Karpas-422 (cell line): ENCODE measurements around the gene TFF2. TPM values are rescaled to one million over a fixed set of nuclear protein-coding genes. Genes with fewer than 3 reads are reported as not detected.

Experiments used
- DNase-seq: peaks from one replicate; pipeline ENCODE4 v3.0.0-alpha.2; 2015
- H2AFZ ChIP-seq: fragments of 200-600 bp; sonication (generic); 2 replicates; pipeline ENCODE4 v1.6.1; 2014; ENCODE audit warnings: antibody characterized with exemption, low read length, mixed read lengths
- H3K27ac ChIP-seq: fragments of 200-600 bp; sonication (generic); 2 replicates; pipeline ENCODE4 v1.5.1; 2014; ENCODE audit warnings: mild to moderate bottlenecking, low read length, moderate library complexity
- H3K27me3 ChIP-seq: fragments of 200-600 bp; sonication (generic); 2 replicates; pipeline ENCODE4 v1.6.1; 2014; ENCODE audit warnings: low read length, mixed read lengths
- H3K36me3 ChIP-seq: fragments of 200-600 bp; sonication (generic); 2 replicates; pipeline ENCODE4 v1.6.1; 2014; ENCODE audit warnings: low read length, mixed read lengths; ENCODE audit not compliant: insufficient read depth
- H3K4me1 ChIP-seq: fragments of 200-600 bp; sonication (generic); 2 replicates; pipeline ENCODE4 v1.6.1; 2014; ENCODE audit warnings: mild to moderate bottlenecking, low read length, mixed read lengths
- H3K4me2 ChIP-seq: fragments of 200-600 bp; sonication (generic); 2 replicates; pipeline ENCODE4 v1.6.1; 2014; ENCODE audit warnings: low read length, low read depth, mild to moderate bottlenecking; ENCODE audit not compliant: poor library complexity, severe bottlenecking
- H3K4me3 ChIP-seq: fragments of 200-600 bp; sonication (generic); 2 replicates; pipeline ENCODE4 v1.5.1; 2014; ENCODE audit warnings: mild to moderate bottlenecking, antibody characterized with exemption, low read length, mixed read lengths
- H3K79me2 ChIP-seq: fragments of 200-600 bp; sonication (generic); 2 replicates; pipeline ENCODE4 v1.6.1; 2014; ENCODE audit warnings: mild to moderate bottlenecking, low read length, mixed read lengths
- H3K9ac ChIP-seq: fragments of 200-600 bp; sonication (generic); 2 replicates; pipeline ENCODE4 v1.6.0; 2014; ENCODE audit warnings: low read length
- H3K9me2 ChIP-seq: fragments of 200-600 bp; sonication (generic), shearing (Covaris generic); replicated peaks from 2 replicates; pipeline ENCODE4 v1.6.0; 2014; ENCODE audit warnings: mild to moderate bottlenecking, low read length, moderate library complexity; ENCODE audit not compliant: insufficient read depth
- H3K9me3 ChIP-seq: fragments of 300-700, 200-600 bp; sonication (generic); 2 replicates; pipeline ENCODE4 v1.6.1; 2014; ENCODE audit warnings: low read length, mixed read lengths
- H4K20me1 ChIP-seq: fragments of 200-600 bp; sonication (generic); 2 replicates; pipeline ENCODE4 v1.6.1; 2014; ENCODE audit warnings: mild to moderate bottlenecking, antibody characterized with exemption, low read length, low read depth; ENCODE audit not compliant: insufficient read depth
- total RNA-seq: library from RNA; depleted of rRNA; stranded (reverse); fragments of >200 nt; shearing (Covaris generic); gene quantifications from 2 replicates; pipeline ENCODE4 v1.2.3, GENCODE V29; 2014; ENCODE audit warnings: low replicate concordance

The TFF2 gene
- total RNA-seq, 1 experiment from 2014 or later = not detected

DNA sequence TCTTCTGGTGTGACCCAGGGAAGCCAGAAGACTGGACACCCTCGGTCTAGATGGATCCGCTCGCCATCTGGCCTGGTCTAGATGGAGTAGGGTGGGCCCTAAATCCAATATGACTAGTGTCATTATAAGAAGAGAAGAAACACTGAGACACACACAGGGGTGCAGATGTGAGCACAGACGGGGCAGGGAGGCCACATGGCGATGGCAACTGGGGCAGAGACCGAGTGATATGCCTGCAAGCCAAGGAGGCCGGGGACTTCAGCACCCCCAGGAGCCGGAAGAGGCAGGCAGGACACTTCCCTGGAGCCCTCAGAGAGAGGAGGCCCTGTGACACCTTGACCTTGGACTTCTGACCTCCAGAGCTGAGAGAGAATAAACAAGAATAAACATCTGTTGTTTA lies 30.0 kb downstream of the TFF2 start:
- Histone ChIP-seq H3K79me2 (no peaks in the 10 kb centered on the region), H3K4me1 (no peaks in the 10 kb centered on the region)

GRCh38 chr21:42319851-42320572 lies 30.8 kb downstream of the TFF2 start:
- Histone ChIP-seq H2AFZ (no peak overlapping the region), H3K9me3 (no peaks in the 10 kb centered on the region), H3K4me3 (no peak overlapping the region), H3K4me2 (no peak overlapping the region), H3K4me1 (no peaks in the 10 kb centered on the region), H4K20me1 (0 out of 2 replicates have a peak, but pooled peaks cover 5% of the 10 kb centered on the region), H3K36me3 (no peaks in the 10 kb centered on the region), H3K27me3 (no peaks in the 10 kb centered on the region), H3K27ac (no peak overlapping the region), H3K9ac (no peak overlapping the region), H3K9me2 (no peaks in the 10 kb centered on the region), H3K79me2 (no peaks in the 10 kb centered on the region)
- no peak for DNase-seq

More for the DNA sequence above, 30.0 kb downstream of the TFF2 start:
- H3K9me3 ChIP-seq = no peaks in the 10 kb centered on the region
- H2AFZ ChIP-seq = no peak overlapping the region
- H3K36me3 ChIP-seq = no peaks in the 10 kb centered on the region
- H3K27ac ChIP-seq = no peak overlapping the region
- DNase-seq = no peak
- no peaks in the 10 kb centered on the region for H3K27me3 ChIP-seq
- H4K20me1 ChIP-seq = no peaks in the 10 kb centered on the region
- H3K9me2 ChIP-seq = no peaks in the 10 kb centered on the region
- H3K4me2 ChIP-seq = no peak overlapping the region
- H3K4me3 ChIP-seq = no peak overlapping the region
- H3K9ac ChIP-seq = no peak overlapping the region

DNA sequence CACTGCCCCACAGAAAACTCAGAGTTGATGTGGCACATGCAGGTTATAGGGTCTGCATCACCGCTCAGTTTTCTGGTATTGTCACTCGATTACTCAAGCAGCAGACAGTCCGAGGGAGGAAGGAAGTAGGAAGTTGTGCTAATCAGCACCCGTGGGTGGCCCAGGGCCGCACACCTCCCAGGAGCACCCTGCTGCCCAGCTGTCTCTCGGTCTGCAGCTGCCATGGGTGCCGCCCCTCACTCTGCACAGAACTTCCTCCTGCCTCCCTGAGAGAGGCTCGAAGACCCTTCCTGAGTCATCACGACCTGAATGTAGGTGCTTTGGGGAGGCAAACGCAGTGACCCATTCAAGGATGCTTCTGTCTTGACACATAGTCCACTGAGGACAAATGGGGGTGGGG lies 31.4 kb downstream of the TFF2 start:
- H3K4me2 ChIP-seq = no peak overlapping the region
- DNase-seq = no peak
- H4K20me1 ChIP-seq = 0 out of 2 replicates have a peak, but pooled peaks cover 5% of the 10 kb centered on the region
- H3K36me3 ChIP-seq = no peaks in the 10 kb centered on the region
- H3K9me2 ChIP-seq = no peaks in the 10 kb centered on the region
- H2AFZ ChIP-seq = no peak overlapping the region
- no peaks in the 10 kb centered on the region for H3K9me3 ChIP-seq
- no peaks in the 10 kb centered on the region for H3K4me1 ChIP-seq
- no peaks in the 10 kb centered on the region for H3K79me2 ChIP-seq
- no peak overlapping the region for H3K27ac ChIP-seq
- H3K27me3 ChIP-seq = no peaks in the 10 kb centered on the region
- no peak overlapping the region for H3K9ac ChIP-seq
- H3K4me3 ChIP-seq = no peak overlapping the region

DNA sequence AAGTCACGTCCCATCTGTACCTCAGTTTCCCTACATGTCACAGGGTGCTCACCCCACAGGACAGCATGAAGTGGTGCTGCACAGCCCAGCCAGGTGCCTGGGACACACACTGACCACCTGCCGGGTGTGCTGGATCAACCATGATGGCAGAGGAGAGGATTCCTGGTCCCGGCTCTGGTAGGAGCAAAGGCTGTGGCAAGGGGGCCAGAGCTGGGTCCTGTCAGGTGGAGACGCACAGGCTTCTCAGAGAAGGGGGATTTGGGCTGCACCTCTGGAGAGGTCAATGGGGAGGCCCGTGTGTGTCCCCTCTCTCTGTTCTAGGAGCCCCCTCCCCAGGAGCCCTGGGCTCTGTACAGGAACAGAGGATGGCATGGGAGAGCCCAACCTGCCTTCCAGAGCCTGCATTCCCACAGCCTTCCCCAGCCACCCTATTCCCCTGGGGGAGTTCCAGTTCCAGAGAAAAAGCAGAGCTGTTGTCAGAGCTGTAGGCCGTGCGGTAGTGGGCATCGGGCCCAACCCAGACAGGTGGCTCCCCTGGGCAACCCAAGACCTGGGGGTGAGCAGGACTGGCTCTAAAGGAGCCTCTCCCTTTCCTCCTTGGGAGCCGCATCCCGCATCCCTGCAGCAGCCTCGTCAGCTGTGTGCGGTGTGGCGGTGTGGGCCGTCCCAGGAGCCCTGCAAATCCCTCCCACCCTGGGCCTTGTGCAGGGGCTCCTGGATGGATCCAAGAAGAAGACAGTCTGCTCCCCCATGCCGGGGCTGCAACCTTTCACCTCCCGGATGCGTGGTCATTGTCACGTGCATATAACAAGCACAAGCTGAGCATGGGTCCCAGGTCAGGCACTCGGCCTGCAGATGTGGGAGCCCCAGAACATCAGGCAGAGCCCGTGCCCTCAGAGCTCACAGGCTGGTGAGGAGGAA lies 32.7 kb downstream of the TFF2 start:
- no peak overlapping the region for H2AFZ ChIP-seq
- H3K4me1 ChIP-seq = no peaks in the 10 kb centered on the region
- no peaks in the 10 kb centered on the region for H3K79me2 ChIP-seq
- no peaks in the 10 kb centered on the region for H3K36me3 ChIP-seq
- H4K20me1 ChIP-seq = 0 out of 2 replicates have a peak, but pooled peaks cover 5% of the 10 kb centered on the region
- no peak overlapping the region for H3K4me3 ChIP-seq
- H3K27me3 ChIP-seq = no peaks in the 10 kb centered on the region
- no peak overlapping the region for H3K9ac ChIP-seq
- H3K9me2 ChIP-seq = no peaks in the 10 kb centered on the region
- no peak for DNase-seq
- H3K27ac ChIP-seq = no peak overlapping the region
- no peaks in the 10 kb centered on the region for H3K9me3 ChIP-seq
- no peak overlapping the region for H3K4me2 ChIP-seq

- no peak overlapping the region for H3K4me3 ChIP-seq
- no peaks in the 10 kb centered on the region for H3K4me1 ChIP-seq
- H3K9me3 ChIP-seq = no peaks in the 10 kb centered on the region
- no peak overlapping the region for H3K9ac ChIP-seq
- no peaks in the 10 kb centered on the region for H3K79me2 ChIP-seq
- no peak overlapping the region for H3K4me2 ChIP-seq
- 0 out of 2 replicates have a peak, but pooled peaks cover 5% of the 10 kb centered on the region for H4K20me1 ChIP-seq
- H3K27ac ChIP-seq = no peak overlapping the region
- no peaks in the 10 kb centered on the region for H3K36me3 ChIP-seq
- H3K9me2 ChIP-seq = no peaks in the 10 kb centered on the region
- H2AFZ ChIP-seq = no peak overlapping the region
- H3K27me3 ChIP-seq = no peaks in the 10 kb centered on the region
- no peak for DNase-seq
These were observed 33.5 kb downstream of the TFF2 start for GRCh38 chr21:42317341-42317741.

GRCh38 chr21:42316891-42317290 lies 33.9 kb downstream of the TFF2 start:
- Histone ChIP-seq H2AFZ (no peak overlapping the region), H3K4me2 (no peak overlapping the region), H4K20me1 (0 out of 2 replicates have a peak, but pooled peaks cover 5% of the 10 kb centered on the region), H3K27me3 (no peaks in the 10 kb centered on the region), H3K9ac (no peak overlapping the region), H3K9me2 (no peaks in the 10 kb centered on the region), H3K36me3 (no peaks in the 10 kb centered on the region), H3K4me3 (no peak overlapping the region), H3K4me1 (no peaks in the 10 kb centered on the region), H3K79me2 (no peaks in the 10 kb centered on the region), H3K27ac (no peak overlapping the region), H3K9me3 (no peaks in the 10 kb centered on the region)
- no peak for DNase-seq

DNA sequence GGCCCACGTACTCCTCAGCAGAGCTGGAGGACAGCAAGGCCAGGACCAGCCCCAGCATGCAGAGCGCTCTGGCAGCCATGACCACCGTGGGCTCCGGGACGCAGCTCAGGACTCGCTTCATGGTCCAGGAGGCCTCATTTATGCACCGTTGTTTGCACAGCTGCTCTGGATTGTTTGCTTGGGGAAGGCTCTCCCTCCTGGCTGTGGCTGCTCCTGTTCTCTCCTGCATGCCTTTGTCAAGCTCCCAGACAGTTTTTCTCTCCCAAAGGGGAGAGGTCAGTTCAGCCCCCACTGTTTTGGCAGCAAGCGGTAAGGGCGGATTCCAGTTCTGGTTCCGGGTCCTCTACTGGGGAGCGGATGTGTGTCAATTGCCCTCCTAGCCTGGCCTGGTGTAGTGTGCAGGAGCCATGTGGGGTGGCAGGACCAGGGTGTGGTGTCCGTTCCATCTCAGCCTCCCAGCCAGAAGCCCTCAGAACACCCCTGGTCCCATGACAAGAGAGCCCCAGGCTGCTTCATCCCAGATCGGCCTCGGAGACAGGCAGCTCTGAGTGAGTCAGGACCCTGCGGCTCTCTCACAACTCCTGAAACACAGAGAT lies 35.4 kb downstream of the TFF2 start, which contains the start of gene TFF3:
TFF3 (minus strand) TSS at position 114 of the 596 bp plus-strand sequence; CDS start at position 79, 35 bp downstream.
- Histone ChIP-seq H3K9me2 (no peaks in the 10 kb centered on the region), H3K79me2 (no peaks in the 10 kb centered on the region), H3K36me3 (no peaks in the 10 kb centered on the region), H3K4me1 (no peaks in the 10 kb centered on the region), H3K4me3 (no peak within 1 kb of the TSS), H3K4me2 (no peak within 1 kb of the TSS), H3K27ac (no peak within 1 kb of the TSS), H2AFZ (no peak within 1 kb of the TSS), H3K9me3 (no peaks in the 10 kb centered on the region), H3K9ac (no peak within 1 kb of the TSS), H3K27me3 (no peaks in the 10 kb centered on the region), H4K20me1 (0 out of 2 replicates have a peak, but pooled peaks cover 5% of the 10 kb centered on the region)
- DNase-seq = no peak
